BE2C (cell line): Measurements from ENCODE around the gene SRBD1.

Source experiments
- DNase-seq: peaks from one replicate; pipeline ENCODE4 v3.0.0-alpha.2; 2020
- H3K27me3 ChIP-seq: fragments of 250-450 bp; sonication (Bioruptor Pico); 2 replicates; pipeline ENCODE4 v1.5.1; 2020; ENCODE audit warnings: mild to moderate bottlenecking
- H3K36me3 ChIP-seq: fragments of 250-450 bp; sonication (Bioruptor Pico); 2 replicates; pipeline ENCODE4 v1.5.1; 2020; ENCODE audit warnings: mild to moderate bottlenecking
- H3K4me1 ChIP-seq: fragments of 250-450 bp; sonication (Bioruptor Pico); 2 replicates; pipeline ENCODE4 v1.5.1; 2020
- H3K4me3 ChIP-seq: 2 replicates; pipeline ENCODE4 v1.5.1; 2011; ENCODE audit warnings: low read depth, low read length
- H3K9me3 ChIP-seq: fragments of 250-450 bp; sonication (Bioruptor Pico); 2 replicates; pipeline ENCODE4 v1.5.1; 2020
- TF ChIP-seq, protein P1 (sequence below): IDR thresholded peaks from 2 replicates; pipeline ENCODE4 v1.5.1; 2012; ENCODE audit warnings: mild to moderate bottlenecking, low read depth, low read length

SRBD1 gene

DNA sequence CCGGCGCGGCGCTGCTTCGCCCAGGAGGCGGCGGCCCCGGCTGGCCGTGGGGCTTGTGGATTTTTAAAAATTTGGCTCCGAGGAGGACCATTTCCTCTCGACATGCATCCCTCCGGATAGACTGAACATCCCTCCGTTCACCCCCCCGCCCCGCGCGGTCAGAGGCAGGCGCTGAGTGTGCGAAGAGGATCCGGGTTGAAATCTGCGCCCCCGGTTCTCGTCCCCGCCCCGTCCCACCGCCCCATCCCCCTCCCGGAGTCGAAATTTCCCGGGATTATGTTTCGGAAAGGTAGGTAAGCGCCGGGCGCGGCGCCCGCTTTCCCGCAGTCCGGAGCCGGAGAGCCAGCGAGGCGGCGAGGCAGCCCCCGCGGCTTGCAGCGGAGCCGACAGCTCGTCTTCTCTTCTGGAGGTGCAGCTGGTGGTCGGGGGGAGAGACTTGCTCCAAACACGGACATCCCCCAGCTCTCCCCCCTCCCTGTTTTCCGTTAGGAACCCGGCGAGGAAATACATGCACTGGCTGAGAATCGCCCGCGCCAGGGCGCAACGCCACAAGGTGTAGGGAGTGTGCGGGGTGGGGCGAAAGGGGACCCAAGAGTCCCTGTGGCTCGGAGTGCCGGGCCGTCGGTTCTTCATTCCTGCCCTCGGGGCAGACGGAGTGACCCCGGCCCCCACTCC is 40.5 kb upstream of the SRBD1 start, which contains the start of gene PRKCE:
Gene PRKCE, plus strand, starts transcription at position 261 of the 675 bp plus-strand sequence.
- DNase-seq: peak; percentile 62
- Histone ChIP-seq H3K36me3 (peaks cover 8% of the 10 kb centered on the region), H3K4me3 (peak within 1 kb of the TSS; percentile 88), H3K4me1 (peaks cover 10% of the 10 kb centered on the region), H3K9me3 (no peaks in the 10 kb centered on the region), H3K27me3 (no peaks in the 10 kb centered on the region)
- TF ChIP-seq, protein P1, sequence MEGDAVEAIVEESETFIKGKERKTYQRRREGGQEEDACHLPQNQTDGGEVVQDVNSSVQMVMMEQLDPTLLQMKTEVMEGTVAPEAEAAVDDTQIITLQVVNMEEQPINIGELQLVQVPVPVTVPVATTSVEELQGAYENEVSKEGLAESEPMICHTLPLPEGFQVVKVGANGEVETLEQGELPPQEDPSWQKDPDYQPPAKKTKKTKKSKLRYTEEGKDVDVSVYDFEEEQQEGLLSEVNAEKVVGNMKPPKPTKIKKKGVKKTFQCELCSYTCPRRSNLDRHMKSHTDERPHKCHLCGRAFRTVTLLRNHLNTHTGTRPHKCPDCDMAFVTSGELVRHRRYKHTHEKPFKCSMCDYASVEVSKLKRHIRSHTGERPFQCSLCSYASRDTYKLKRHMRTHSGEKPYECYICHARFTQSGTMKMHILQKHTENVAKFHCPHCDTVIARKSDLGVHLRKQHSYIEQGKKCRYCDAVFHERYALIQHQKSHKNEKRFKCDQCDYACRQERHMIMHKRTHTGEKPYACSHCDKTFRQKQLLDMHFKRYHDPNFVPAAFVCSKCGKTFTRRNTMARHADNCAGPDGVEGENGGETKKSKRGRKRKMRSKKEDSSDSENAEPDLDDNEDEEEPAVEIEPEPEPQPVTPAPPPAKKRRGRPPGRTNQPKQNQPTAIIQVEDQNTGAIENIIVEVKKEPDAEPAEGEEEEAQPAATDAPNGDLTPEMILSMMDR: no peak

DNA sequence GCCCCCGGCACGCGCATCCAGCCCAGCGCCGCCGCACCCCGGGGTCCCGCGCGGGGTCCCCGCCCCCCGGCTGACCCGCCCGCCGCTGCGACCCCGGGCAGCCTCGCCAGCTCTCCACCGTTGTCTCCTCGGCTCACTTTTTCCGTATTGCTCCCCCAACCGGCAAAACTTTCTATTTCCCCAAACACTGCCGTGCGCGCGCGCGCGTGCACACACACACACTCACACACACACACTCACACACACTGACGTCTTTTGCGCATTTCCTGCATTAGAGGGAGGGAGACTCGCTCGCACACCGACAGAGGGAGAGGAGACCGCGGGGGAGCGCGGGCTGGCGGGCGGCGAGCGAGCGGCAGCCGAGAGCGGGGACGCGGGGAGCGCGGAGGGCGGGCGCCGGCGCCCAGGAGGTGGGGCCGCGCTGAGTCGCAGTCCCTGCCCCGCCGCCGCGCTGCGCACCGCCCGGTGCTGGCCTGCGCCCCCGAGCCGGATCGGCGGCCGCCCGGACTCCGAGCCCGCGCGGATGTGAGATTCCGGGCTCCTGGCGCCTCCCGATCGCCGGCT is 39.9 kb upstream of the SRBD1 start:
- Histone ChIP-seq H3K9me3 (no peaks in the 10 kb centered on the region), H3K36me3 (peaks cover 8% of the 10 kb centered on the region), H3K27me3 (no peaks in the 10 kb centered on the region), H3K4me1 (peaks cover 10% of the 10 kb centered on the region), H3K4me3 (peak overlapping the region; percentile 88)
- TF ChIP-seq, protein P1: peak; percentile 53; the same call in 1 of the 2 replicates
- DNase-seq: peak; percentile 95

DNA sequence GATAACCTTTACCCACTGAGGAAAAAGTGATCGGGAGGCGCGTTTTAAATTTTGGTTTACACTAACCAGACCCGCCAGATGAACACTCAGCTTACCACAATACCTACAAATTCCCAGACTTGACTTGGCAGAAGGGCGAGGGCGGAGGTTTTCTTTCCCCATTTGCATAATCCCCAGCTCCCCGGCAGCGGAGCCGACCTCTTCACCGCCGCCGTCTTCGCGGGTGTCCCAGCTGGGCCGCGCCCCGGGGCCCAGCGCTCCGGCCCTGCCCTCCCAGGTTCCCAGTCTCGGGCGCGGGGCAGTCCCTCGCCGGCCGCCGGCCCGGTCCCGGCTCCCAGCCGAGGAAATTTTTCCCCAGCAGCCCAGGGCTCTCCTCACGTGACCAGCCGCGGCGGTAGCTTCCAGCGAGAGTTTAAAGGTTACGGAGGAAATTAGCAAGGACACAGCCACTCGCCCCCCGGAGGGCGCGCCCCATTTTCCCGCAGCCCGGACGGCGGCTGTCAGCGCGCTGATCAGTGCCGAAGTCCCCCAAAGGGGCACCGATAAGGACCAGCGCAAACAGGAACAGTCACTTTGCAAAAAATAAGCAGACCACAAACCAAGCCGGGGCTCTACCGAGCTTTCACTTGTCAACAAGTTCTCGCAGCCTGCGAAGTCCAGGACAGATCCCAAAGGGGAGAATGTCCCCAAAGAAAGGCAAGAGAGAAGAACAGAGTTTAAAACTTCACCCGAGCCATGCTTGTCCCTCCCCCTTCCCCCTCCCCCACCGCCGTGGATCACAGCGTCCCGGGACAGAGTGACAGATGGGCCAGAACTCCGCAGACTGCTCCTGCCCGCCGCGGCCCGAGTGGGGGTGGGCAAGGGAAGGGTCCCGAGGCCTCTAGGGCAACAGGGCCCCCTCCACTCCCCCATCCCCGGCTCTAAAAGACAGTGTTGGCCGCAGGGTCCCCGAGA is 39.1 kb upstream of the SRBD1 start:
- H3K4me1 ChIP-seq: peaks cover 10% of the 10 kb centered on the region
- peak; percentile 64 for DNase-seq

DNA sequence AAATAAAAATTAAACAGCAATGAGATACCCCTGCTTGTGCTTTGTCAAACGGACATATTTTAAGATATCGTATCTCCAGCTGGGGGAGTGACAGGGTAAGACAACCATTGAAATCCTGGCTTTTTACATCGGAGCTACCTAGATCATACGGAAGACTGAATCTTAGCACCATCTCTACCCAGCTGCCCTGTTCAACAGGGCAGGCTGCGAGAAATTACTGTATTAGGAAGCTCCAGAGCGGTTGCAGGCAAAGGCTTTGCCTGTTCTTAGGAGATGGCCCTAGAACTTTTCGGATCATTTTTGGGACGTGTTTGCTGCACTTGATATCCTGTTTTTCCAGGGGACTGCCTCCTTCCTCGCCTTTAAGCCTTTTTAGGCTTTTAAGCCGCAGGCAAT is 38.4 kb upstream of the SRBD1 start:
- Histone ChIP-seq H3K27me3 (no peaks in the 10 kb centered on the region), H3K36me3 (peaks cover 4% of the 10 kb centered on the region), H3K4me3 (peak overlapping the region; percentile 88), H3K4me1 (peaks cover 10% of the 10 kb centered on the region), H3K9me3 (no peaks in the 10 kb centered on the region)
- DNase-seq: no peak
- TF ChIP-seq, protein P1: no peak

More for the DNA sequence above, 39.1 kb upstream of the SRBD1 start:
- Histone ChIP-seq H3K9me3 (no peaks in the 10 kb centered on the region), H3K36me3 (peaks cover 8% of the 10 kb centered on the region), H3K4me3 (peak overlapping the region; percentile 88), H3K27me3 (no peaks in the 10 kb centered on the region)
- TF ChIP-seq, protein P1: no peak

DNA sequence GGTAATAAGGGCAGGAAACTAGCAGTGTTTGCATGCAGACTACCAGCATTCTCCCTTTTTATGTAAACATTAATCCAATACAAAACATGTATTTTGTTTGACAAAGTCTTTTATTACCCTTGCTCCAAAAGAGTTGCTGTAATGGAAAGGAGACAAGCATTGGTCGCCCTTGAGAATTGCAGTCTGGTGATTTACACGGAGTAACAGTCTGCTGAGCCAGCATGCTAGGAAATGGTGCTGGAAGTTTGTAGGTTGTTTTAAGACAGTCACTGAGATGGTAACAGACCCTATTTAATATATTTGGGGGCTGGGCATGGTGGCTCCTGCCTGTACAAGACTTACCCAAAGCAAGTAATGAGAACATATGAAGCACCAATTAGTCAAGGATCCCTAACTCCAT is 37.6 kb upstream of the SRBD1 start:
- Histone ChIP-seq H3K36me3 (no peaks in the 10 kb centered on the region; the same call in 1 of the 2 replicates), H3K4me1 (peaks cover 15% of the 10 kb centered on the region), H3K27me3 (no peaks in the 10 kb centered on the region), H3K4me3 (no peak overlapping the region), H3K9me3 (no peaks in the 10 kb centered on the region)
- TF ChIP-seq, protein P1: no peak
- no peak for DNase-seq
